Measurements from ENCODE around the gene ZNF32.

The ZNF32 gene

DNA sequence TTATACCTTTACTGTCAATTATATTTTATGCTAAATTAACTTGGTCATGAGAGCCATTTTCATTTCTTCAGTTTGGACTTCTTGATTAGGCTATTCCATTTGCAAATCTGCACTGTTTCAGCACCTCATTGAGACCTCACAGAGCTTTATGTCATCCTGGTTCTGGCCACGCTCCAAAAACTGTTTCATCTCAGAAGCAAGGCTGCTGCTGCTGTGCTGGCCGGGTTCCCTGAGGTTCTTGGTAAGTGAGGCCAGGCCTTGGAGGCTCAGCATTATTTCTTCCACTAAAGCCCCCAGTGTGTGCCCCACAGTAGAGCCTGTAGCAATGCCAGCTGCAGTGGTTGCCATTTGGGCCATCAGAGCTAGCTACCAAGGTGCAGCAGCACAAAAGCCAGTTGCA lies 50.2 kb downstream of the ZNF32 start:
- Histone ChIP-seq H3K4me1 (ENCODE audit: control insufficient read depth, low read depth, low read length) (no peaks in the 10 kb centered on the region), H3K79me1 (ENCODE audit: low read length) (no peaks in the 10 kb centered on the region), H3K4ac (ENCODE audit: low read depth, low read length) (no peak overlapping the region), H4K5ac (ENCODE audit: low read length) (no peak overlapping the region), H3K27ac (ENCODE audit: low read depth, low read length) (no peak overlapping the region), H3K27me3 (ENCODE audit: insufficient read depth, low read length, poor library complexity) (no peaks in the 10 kb centered on the region), H3K36me3 (ENCODE audit: control insufficient read depth, insufficient read depth, low read length) (no peaks in the 10 kb centered on the region), H3K56ac (ENCODE audit: low read length) (no peak overlapping the region), H3K4me3 (ENCODE audit: low read length) (no peak overlapping the region), H3K18ac (ENCODE audit: low read length) (no peak overlapping the region), H3K23ac (ENCODE audit: low read length) (no peak overlapping the region), H2BK120ac (ENCODE audit: low read depth, low read length) (no peak overlapping the region), H3K79me2 (ENCODE audit: control insufficient read depth, insufficient read depth, low read length) (no peaks in the 10 kb centered on the region), H2BK15ac (replicated peaks; ENCODE audit: low read depth) (no peak overlapping the region), H2AK5ac (ENCODE audit: low read length) (no peak overlapping the region), H2BK5ac (ENCODE audit: low read length) (no peak overlapping the region), H4K8ac (ENCODE audit: low read depth, low read length) (no peak overlapping the region), H3K9ac (ENCODE audit: low read length) (no peak overlapping the region), H3K4me2 (ENCODE audit: low read length) (no peak overlapping the region)
- no CpG with 5 or more reads among the region's 2 CpGs for WGBS (ENCODE audit: extremely low coverage, insufficient coverage, low lambda C conversion rate)
- no peak for DNase-seq

DNA sequence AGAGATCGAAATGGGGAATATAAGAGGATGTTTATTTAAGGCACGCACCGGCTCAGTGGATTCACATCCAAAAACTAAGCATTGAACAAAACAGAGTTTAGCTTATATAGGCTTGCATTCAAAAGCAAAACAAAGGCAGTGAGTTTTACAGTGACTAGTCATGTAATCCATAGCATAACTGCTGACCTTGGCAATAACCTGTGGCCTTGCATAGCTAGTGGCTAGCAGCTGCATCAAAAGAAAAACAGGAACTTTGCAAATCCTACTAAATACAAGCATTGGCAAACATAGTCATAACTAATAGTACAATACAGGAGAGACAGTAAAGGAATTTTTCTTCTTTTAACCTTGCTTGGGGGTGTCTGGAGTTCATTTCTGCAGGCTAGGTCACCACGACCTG lies 52.1 kb downstream of the ZNF32 start:
- H3K36me3 ChIP-seq (ENCODE audit: control insufficient read depth, insufficient read depth, low read length): no peaks in the 10 kb centered on the region
- H3K27me3 ChIP-seq (ENCODE audit: insufficient read depth, low read length, poor library complexity): no peaks in the 10 kb centered on the region
- no peaks in the 10 kb centered on the region for H3K79me1 ChIP-seq (ENCODE audit: low read length)
- no peak overlapping the region for H2AK5ac ChIP-seq (ENCODE audit: low read length)
- no peaks in the 10 kb centered on the region for H3K4me1 ChIP-seq (ENCODE audit: control insufficient read depth, low read depth, low read length)
- H3K4ac ChIP-seq (ENCODE audit: low read depth, low read length): no peak overlapping the region
- H2BK120ac ChIP-seq (ENCODE audit: low read depth, low read length): no peak overlapping the region
- no peak overlapping the region for H3K9ac ChIP-seq (ENCODE audit: low read length)
- H3K23ac ChIP-seq (ENCODE audit: low read length): no peak overlapping the region
- H3K4me2 ChIP-seq (ENCODE audit: low read length): no peak overlapping the region
- no peak overlapping the region for H3K27ac ChIP-seq (ENCODE audit: low read depth, low read length)
- no CpG with 5 or more reads among the region's 4 CpGs for WGBS (ENCODE audit: extremely low coverage, insufficient coverage, low lambda C conversion rate)
- DNase-seq: no peak
- H3K56ac ChIP-seq (ENCODE audit: low read length): no peak overlapping the region
- H2BK5ac ChIP-seq (ENCODE audit: low read length): no peak overlapping the region
- H3K18ac ChIP-seq (ENCODE audit: low read length): no peak overlapping the region
- H3K79me2 ChIP-seq (ENCODE audit: control insufficient read depth, insufficient read depth, low read length): no peaks in the 10 kb centered on the region
- H4K8ac ChIP-seq (ENCODE audit: low read depth, low read length): no peak overlapping the region
- no peak overlapping the region for H4K5ac ChIP-seq (ENCODE audit: low read length)
- no peak overlapping the region for H2BK15ac ChIP-seq (replicated peaks; ENCODE audit: low read depth)
- H3K4me3 ChIP-seq (ENCODE audit: low read length): no peak overlapping the region

- no CpG with 5 or more reads among the region's 7 CpGs for WGBS (ENCODE audit: extremely low coverage, insufficient coverage, low lambda C conversion rate)
- H4K5ac ChIP-seq (ENCODE audit: low read length): no peak overlapping the region
- H2AK5ac ChIP-seq (ENCODE audit: low read length): no peak overlapping the region
- H3K23ac ChIP-seq (ENCODE audit: low read length): no peak overlapping the region
- no peaks in the 10 kb centered on the region for H3K79me2 ChIP-seq (ENCODE audit: control insufficient read depth, insufficient read depth, low read length)
- no peaks in the 10 kb centered on the region for H3K79me1 ChIP-seq (ENCODE audit: low read length)
- H4K8ac ChIP-seq (ENCODE audit: low read depth, low read length): no peak overlapping the region
- no peak for DNase-seq
- H3K9ac ChIP-seq (ENCODE audit: low read length): no peak overlapping the region
- no peak overlapping the region for H3K27ac ChIP-seq (ENCODE audit: low read depth, low read length)
- no peaks in the 10 kb centered on the region for H3K27me3 ChIP-seq (ENCODE audit: insufficient read depth, low read length, poor library complexity)
- no peak overlapping the region for H3K4me3 ChIP-seq (ENCODE audit: low read length)
- no peak overlapping the region for H3K4ac ChIP-seq (ENCODE audit: low read depth, low read length)
- no peak overlapping the region for H3K56ac ChIP-seq (ENCODE audit: low read length)
- H3K4me2 ChIP-seq (ENCODE audit: low read length): no peak overlapping the region
- H2BK15ac ChIP-seq (replicated peaks; ENCODE audit: low read depth): no peak overlapping the region
- H3K4me1 ChIP-seq (ENCODE audit: control insufficient read depth, low read depth, low read length): no peaks in the 10 kb centered on the region
- H3K18ac ChIP-seq (ENCODE audit: low read length): no peak overlapping the region
- no peak overlapping the region for H2BK5ac ChIP-seq (ENCODE audit: low read length)
- H2BK120ac ChIP-seq (ENCODE audit: low read depth, low read length): no peak overlapping the region
- H3K36me3 ChIP-seq (ENCODE audit: control insufficient read depth, insufficient read depth, low read length): no peaks in the 10 kb centered on the region
These were observed 52.9 kb downstream of the ZNF32 start for GRCh38 chr10:43595739-43596298.

- H2BK15ac ChIP-seq (replicated peaks; ENCODE audit: low read depth): no peak overlapping the region
- H4K8ac ChIP-seq (ENCODE audit: low read depth, low read length): no peak overlapping the region
- no peak overlapping the region for H3K9ac ChIP-seq (ENCODE audit: low read length)
- H3K18ac ChIP-seq (ENCODE audit: low read length): no peak overlapping the region
- H3K4me1 ChIP-seq (ENCODE audit: control insufficient read depth, low read depth, low read length): no peaks in the 10 kb centered on the region
- H2AK5ac ChIP-seq (ENCODE audit: low read length): no peak overlapping the region
- DNase-seq: no peak
- H3K36me3 ChIP-seq (ENCODE audit: control insufficient read depth, insufficient read depth, low read length): no peaks in the 10 kb centered on the region
- no peaks in the 10 kb centered on the region for H3K27me3 ChIP-seq (ENCODE audit: insufficient read depth, low read length, poor library complexity)
- no peak overlapping the region for H3K4ac ChIP-seq (ENCODE audit: low read depth, low read length)
- H2BK5ac ChIP-seq (ENCODE audit: low read length): no peak overlapping the region
- H3K56ac ChIP-seq (ENCODE audit: low read length): no peak overlapping the region
- WGBS (ENCODE audit: extremely low coverage, insufficient coverage, low lambda C conversion rate): no CpG with 5 or more reads among the region's 8 CpGs
- no peaks in the 10 kb centered on the region for H3K79me1 ChIP-seq (ENCODE audit: low read length)
- no peak overlapping the region for H3K27ac ChIP-seq (ENCODE audit: low read depth, low read length)
- no peak overlapping the region for H3K4me3 ChIP-seq (ENCODE audit: low read length)
- no peak overlapping the region for H3K23ac ChIP-seq (ENCODE audit: low read length)
- H3K4me2 ChIP-seq (ENCODE audit: low read length): no peak overlapping the region
- H3K79me2 ChIP-seq (ENCODE audit: control insufficient read depth, insufficient read depth, low read length): no peaks in the 10 kb centered on the region
- no peak overlapping the region for H4K5ac ChIP-seq (ENCODE audit: low read length)
- no peak overlapping the region for H2BK120ac ChIP-seq (ENCODE audit: low read depth, low read length)
These were observed 53.6 kb downstream of the ZNF32 start for GRCh38 chr10:43594944-43595589.

Data from mesendoderm (in vitro differentiated cells).